GOT3 (cell line): ENCODE measurements around the gene FAM53A.

ENCODE experiments used
- DNase-seq: peaks from one replicate; lab custom pipeline; 2025; ENCODE audit warnings: mixed read lengths; lab: John Stamatoyannopoulos, UW

FAM53A gene

GRCh38 chr4:1683736-1684505 is at the start of gene FAM53A:
Gene FAM53A, minus strand, starts transcription at chr4:1684313. Its CDS starts 15,572 bp downstream, at chr4:1668741.
- peak; percentile 83 for DNase-seq

DNA sequence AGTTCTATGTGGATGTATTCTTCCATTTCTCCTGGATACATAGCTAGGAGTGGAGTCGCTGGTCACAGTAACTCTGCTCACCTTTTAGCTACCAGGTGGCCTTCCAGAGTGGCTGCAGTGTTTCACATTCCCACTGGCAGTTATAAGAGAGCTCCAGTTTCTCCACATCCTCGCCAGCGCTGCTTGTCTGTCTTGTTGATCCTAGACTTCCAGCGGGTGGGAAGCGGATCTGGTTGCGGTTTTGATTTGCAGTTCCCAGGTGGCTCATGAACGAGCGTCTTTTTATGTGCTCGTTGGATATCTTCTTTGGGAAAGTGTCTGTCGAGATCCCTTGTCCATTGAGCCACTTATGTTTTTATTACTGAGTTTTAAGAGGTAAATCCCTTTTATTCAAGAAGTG is 48.8 kb upstream of the FAM53A start:
- no peak for DNase-seq

- DNase-seq = no peak
Measured at GRCh38 chr4:1731180-1731579, 47.1 kb upstream of the FAM53A start.

DNA sequence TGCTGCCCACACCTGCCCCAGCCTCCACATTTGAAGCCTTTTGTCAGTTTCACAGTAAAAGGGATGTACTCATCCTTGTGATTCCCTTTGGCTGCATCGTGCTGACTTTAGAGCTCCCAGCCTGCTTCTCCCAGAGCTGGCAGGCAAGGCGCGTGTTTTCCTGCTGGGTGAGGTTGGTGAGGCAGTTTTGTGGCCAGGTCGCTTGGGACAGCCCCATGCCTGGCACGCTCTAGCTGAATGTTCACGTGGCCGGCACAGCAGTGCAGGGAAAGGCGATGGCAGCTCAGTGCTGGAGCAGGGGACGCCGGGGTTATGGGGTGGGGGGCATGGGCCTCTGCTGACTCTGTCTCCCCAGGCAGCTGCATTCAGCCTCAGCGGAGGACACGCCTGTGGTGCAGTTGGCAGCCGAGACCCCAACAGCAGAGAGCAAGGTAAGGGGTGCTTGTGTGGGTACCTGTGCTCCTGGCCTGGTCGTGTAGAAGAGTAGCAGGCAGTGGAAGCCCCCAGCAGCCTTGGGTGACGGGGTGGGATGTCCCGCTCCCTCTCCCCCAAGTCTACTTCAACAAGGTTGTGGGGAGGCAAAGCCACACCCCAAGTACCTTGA is 46.5 kb upstream of the FAM53A start:
- no peak for DNase-seq

- DNase-seq = no peak
Measured at GRCh38 chr4:1728061-1728980, 44.2 kb upstream of the FAM53A start.

DNA sequence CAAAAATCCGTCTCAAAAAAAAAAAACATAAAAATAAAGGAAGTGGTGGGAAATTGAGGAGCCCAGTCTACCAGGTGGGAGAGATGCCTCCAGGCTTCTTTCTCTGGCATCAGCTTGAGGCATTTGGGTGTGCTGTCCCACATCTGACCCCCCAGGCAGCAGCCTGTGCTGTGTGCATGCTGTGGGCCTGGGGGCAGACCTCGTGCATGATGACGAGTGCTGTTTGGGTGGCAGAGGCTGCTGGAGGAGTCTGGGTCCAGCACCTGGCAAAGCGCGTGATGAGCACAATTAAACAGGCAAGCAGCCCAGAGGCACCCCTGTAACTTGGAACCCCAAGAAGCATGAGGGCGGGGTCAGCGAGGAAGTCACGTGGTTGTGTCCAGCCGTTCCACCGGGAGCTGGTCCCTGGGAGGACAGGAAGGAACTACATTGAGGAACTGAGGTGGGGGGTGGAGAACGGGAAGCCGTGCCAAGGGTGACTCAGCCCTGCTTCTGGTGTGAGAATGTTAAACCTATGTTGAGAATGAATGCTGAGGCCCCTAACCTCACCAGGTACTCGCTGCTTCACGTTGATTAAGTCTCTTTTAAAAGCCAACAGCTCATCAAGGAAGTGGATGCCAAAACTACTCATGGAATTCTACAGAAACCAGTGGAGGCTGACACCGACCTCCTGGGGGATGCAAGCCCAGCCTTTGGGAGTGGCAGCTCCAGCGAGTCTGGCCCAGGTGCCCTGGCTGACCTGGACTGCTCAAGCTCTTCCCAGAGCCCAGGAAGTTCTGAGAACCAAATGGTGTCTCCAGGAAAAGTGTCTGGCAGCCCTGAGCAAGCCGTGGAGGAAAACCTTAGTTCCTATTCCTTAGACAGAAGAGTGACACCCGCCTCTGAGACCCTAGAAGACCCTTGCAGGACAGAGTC is 43.3 kb upstream of the FAM53A start:
- DNase-seq = no peak

DNA sequence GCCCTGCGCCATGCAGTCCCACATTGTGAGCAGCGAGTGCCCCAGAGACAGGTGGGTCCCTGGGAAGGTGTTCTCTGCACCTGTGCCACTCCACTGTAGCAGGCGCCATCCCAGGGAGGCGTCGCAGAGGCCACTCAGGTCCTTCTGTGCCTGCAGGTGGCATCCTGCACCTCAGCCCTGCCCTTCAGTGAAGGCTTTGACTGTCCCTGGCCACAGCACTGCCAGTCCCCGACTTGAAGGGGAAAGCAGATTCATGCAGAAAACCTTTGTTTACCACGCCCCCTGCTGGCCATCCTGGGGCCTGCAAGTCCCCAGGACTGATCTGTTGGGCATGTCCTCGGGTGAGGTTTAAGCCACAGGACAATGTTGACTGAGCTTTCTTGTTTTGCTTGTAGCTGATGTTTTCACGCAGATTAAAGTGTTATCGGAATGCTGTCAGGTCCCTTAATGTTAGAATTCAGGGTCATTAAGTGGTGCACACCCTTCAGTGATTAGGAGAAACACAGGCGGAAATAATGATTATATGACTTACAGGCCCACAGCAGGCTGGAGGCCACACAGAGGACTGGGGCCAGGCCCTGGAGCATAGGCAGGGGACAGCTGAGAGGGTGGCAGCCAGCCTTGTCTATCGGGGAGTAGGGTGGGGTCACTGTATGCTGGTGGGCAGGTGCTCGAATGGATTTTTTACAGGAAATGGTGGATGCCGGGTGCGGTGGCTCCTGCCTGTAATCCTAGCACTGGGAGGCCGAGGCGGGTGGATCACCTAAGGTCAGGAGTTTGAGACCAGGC is 42.2 kb upstream of the FAM53A start:
- DNase-seq = peak; percentile 30

DNA sequence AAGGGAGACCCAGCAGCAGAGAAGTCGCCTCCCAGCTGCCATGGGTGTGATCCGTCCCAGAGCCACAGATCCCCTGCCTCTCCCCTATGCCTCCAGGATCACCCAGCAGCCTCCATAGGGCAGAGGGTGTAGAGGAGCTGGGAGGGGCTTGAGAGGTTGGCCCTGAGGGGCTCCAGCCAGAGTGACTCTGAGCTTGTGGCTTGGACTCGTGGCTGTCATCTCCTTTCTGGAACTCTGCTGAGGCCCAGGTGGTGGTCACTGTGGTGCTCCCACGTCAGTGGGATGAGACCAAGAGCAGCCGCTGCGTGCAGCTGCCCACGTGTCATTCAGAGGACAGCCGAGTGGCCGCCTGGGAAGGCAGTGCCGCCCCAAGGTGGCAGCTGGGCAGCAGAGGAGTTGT is 41.4 kb upstream of the FAM53A start:
- no peak for DNase-seq

DNA sequence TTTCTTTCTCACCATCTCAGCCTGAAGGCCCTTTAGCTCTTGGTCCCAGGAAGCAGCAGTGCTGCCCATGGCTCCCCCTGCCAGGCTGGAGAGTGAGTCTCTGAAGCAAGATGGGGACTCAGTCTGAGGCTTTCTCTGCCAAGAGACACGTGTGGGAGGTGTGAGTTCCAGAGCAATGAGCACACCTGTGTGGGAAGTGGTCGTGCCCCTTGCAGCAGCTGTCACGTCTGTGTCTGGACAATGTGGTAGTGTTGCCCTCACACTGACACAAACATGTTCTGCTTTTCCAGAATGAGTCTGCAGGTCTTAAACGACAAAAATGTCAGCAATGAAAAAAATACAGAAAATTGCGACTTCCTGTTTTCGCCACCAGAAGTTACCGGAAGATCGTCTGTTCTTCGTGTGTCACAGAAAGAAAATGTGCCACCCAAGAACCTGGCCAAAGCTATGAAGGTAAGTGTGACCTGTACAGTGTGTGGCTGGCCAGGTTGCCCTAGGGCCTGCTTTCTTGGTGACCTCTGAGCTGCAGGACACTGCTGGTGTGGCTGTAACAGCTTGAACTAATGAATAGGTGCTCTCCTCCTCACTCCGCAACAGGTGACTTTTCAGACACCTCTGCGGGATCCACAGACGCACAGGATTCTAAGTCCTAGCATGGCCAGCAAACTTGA is 39.2 kb upstream of the FAM53A start:
- DNase-seq = no peak

DNA sequence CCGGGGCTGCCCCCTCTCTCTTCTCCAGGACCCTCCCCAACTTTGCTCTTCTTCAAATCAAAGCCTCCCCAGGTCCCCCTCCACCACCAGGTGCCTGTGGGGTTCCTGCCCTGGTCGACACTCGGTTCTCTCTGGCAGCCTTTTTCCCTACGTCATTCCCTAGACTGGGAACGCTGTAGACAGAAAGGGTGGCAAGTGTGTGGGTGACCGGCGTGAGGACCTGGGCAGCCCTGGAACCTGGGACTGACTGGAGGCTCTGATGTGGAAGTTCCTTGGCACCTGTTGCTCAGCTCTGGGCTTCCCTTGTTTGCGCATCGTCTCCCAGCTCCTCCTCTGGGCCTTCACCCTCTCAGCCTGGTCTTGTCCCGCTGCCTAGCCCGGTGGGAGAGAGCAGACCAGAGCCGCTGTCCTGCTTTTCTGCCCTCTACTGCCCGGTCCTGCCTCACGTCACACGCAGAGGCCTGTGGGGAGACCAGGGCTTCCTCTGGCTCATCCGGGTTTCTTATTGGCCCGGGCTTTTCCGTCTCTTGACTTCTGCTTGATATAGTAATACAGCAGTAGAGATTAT is 38.5 kb upstream of the FAM53A start:
- DNase-seq = no peak

GRCh38 chr4:1721666-1722550 is 37.8 kb upstream of the FAM53A start:
- DNase-seq = no peak

GRCh38 chr4:1721003-1721665 is 37.0 kb upstream of the FAM53A start, which contains the start of the genes TACC3 and TMEM129:
Gene TACC3, plus strand, starts transcription at chr4:1721521. Its CDS starts 1,901 bp downstream, at chr4:1723422.
Gene TMEM129, minus strand, starts transcription at chr4:1721323. Its CDS starts 486 bp downstream, at chr4:1720837.
- peak; percentile 80 for DNase-seq

- DNase-seq = no peak
Measured at GRCh38 chr4:1720163-1720983, 36.3 kb upstream of the FAM53A start.

DNA sequence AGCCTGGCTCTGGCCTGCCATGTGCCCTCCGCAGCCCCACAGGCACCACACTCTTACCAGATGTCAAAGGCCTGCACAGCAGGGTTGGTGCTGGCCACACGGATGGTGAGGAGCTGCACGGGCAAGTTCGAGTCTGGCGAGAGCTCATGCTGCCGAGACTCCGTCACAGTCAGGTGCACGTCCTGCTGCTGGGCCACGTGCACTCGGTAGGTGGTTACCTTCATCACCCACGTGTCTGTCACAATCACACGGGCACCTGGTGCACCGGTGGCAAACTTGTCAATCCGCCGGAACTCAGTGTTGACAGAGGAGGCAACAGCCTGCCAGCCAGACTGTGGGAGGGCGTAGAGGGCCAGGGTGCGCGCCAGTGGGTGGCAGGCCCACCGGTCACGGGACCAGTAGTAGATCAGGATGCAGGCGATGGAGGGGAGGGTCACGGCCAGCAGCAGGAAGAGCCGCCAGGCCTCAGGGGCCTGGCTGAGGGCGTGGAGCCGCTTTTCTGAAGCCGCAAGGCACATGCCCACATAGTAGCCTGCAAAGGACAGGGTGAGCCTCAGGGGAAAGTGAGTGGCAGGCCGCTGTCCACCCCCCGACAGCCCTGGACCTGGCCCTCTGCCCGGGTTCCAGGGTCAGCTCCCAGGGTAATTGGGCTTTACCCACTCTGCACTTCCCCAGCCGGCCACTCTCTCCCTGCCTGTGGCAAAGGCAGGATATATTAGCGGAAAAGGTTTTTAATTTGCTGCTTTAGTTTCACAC is 34.2 kb upstream of the FAM53A start:
- DNase-seq = no peak

GRCh38 chr4:1717129-1718094 is 33.3 kb upstream of the FAM53A start:
- no peak for DNase-seq
